Activated CD4-positive, alpha-beta T cell treated with anti-CD3 and anti-CD28 coated beads, Interleukin-2, amount 10 ng/mL, durations not matched to agents 7 days and 5 days (primary cell): ENCODE results near the gene ATXN1. TPM values are rescaled to one million over a fixed set of nuclear protein-coding genes. Genes with fewer than 3 reads are reported as not detected.
"Not testable (repeated sequence)": the region's sequence is repeated elsewhere in the genome, so short reads cannot be mapped to it uniquely, and the experiment has no call there.

Source experiments
- CTCF ChIA-PET: fragments of 350-600 bp; sonication (Branson Sonifier 250); formaldehyde crosslinking; loops from one replicate; lab custom pipeline; 2021; ENCODE audit warnings: antibody characterized with exemption; lab: Charles Lee
- POLR2A ChIA-PET: fragments of 350-600 bp; sonication (Branson Sonifier 250); formaldehyde crosslinking; loops from one replicate; lab custom pipeline; 2021; ENCODE audit warnings: antibody characterized with exemption; lab: Charles Lee
- DNase-seq: peaks from one replicate; pipeline ENCODE4 v3.0.0-alpha.2; 2020
- H3K27ac Mint-ChIP-seq: one replicate; pipeline ENCODE4 v1.8.0; 2021; ENCODE audit warnings: mild to moderate bottlenecking, moderate library complexity, mixed read lengths
- H3K27me3 Mint-ChIP-seq: one replicate; pipeline ENCODE4 v1.8.0; 2021; ENCODE audit warnings: mixed read lengths
- H3K36me3 Mint-ChIP-seq: one replicate; pipeline ENCODE4 v1.8.0; 2021; ENCODE audit warnings: low read depth, mixed read lengths
- H3K4me1 Mint-ChIP-seq: one replicate; pipeline ENCODE4 v1.8.0; 2021; ENCODE audit warnings: mixed read lengths
- H3K4me3 Mint-ChIP-seq: one replicate; pipeline ENCODE4 v1.8.0; 2021; ENCODE audit warnings: mild to moderate bottlenecking, moderate library complexity, mixed read lengths
- H3K9me3 Mint-ChIP-seq: one replicate; pipeline ENCODE4 v1.8.0; 2021; ENCODE audit warnings: mixed read lengths
- total RNA-seq, 2 experiments: library from RNA; stranded (reverse); gene quantifications; one replicate each; pipeline ENCODE4 v1.2.3, GENCODE V29; 2021

Gene ATXN1
- total RNA-seq, 2 experiments from 2014 or later, result 36.0 to 40.4 TPM

- ChIA-PET CTCF (no interaction called here), POLR2A (interaction anchor here (0.6 kb wide), 1 partner anchor 865 kb away, joined by 4 read pairs; no protein-coding TSS in a partner anchor)
- H3K4me3 Mint-ChIP-seq, result no peak overlapping the region
- H3K36me3 Mint-ChIP-seq, result peaks cover 26% of the 10 kb centered on the region
- no peaks in the 10 kb centered on the region for H3K27me3 Mint-ChIP-seq
- H3K4me1 Mint-ChIP-seq, result peaks cover 12% of the 10 kb centered on the region
- DNase-seq, result no peak
- peaks cover 2% of the 10 kb centered on the region for H3K9me3 Mint-ChIP-seq
- no peak overlapping the region for H3K27ac Mint-ChIP-seq
Observed at GRCh38 chr6:16644540-16645250, 116.6 kb downstream of the ATXN1 start.

- ChIA-PET POLR2A (no interaction called here), CTCF (no interaction called here)
- Mint-ChIP-seq H3K4me1 (peaks cover 22% of the 10 kb centered on the region), H3K27me3 (no peaks in the 10 kb centered on the region), H3K27ac (no peak overlapping the region), H3K4me3 (no peak overlapping the region), H3K9me3 (peaks cover 2% of the 10 kb centered on the region), H3K36me3 (peaks cover 26% of the 10 kb centered on the region)
- no peak for DNase-seq
Observed at GRCh38 chr6:16639684-16640480, 121.4 kb downstream of the ATXN1 start.

GRCh38 chr6:16637635-16638034 is 123.6 kb downstream of the ATXN1 start:
- H3K9me3 Mint-ChIP-seq, result peaks cover 2% of the 10 kb centered on the region
- no peak for DNase-seq
- peaks cover 37% of the 10 kb centered on the region for H3K4me1 Mint-ChIP-seq
- H3K36me3 Mint-ChIP-seq, result peaks cover 25% of the 10 kb centered on the region
- H3K4me3 Mint-ChIP-seq, result no peak overlapping the region
- CTCF ChIA-PET, result interaction anchor here (1.4 to 1.5 kb wide), 2 partner anchors 12 to 125 kb away, joined by 4 to 5 read pairs; no protein-coding TSS in a partner anchor
- POLR2A ChIA-PET, result no interaction called here
- H3K27ac Mint-ChIP-seq, result no peak overlapping the region
- H3K27me3 Mint-ChIP-seq, result no peaks in the 10 kb centered on the region

GRCh38 chr6:16635810-16636602 is 125.3 kb downstream of the ATXN1 start:
- H3K36me3 Mint-ChIP-seq, result peaks cover 22% of the 10 kb centered on the region
- no peak overlapping the region for H3K4me3 Mint-ChIP-seq
- no peak for DNase-seq
- peaks cover 33% of the 10 kb centered on the region for H3K4me1 Mint-ChIP-seq
- no peaks in the 10 kb centered on the region for H3K9me3 Mint-ChIP-seq
- ChIA-PET CTCF (interaction anchor here (0.5 to 2.1 kb wide), 3 partner anchors 16 to 127 kb away, joined by 3 to 5 read pairs (median 5); no protein-coding TSS in a partner anchor), POLR2A (no interaction called here)
- H3K27ac Mint-ChIP-seq, result no peak overlapping the region
- H3K27me3 Mint-ChIP-seq, result no peaks in the 10 kb centered on the region

- CTCF ChIA-PET, result interaction anchor here (1.6 to 2.1 kb wide), 2 partner anchors 16 to 127 kb away, joined by 5 read pairs; no protein-coding TSS in a partner anchor
- Mint-ChIP-seq H3K36me3 (peaks cover 21% of the 10 kb centered on the region), H3K4me1 (peaks cover 31% of the 10 kb centered on the region), H3K27me3 (no peaks in the 10 kb centered on the region), H3K27ac (no peak overlapping the region), H3K9me3 (peaks cover 2% of the 10 kb centered on the region), H3K4me3 (no peak overlapping the region)
- no peak for DNase-seq
- POLR2A ChIA-PET, result no interaction called here
Observed at GRCh38 chr6:16635291-16635809, 125.9 kb downstream of the ATXN1 start.

- peaks cover 5% of the 10 kb centered on the region for H3K9me3 Mint-ChIP-seq
- H3K4me3 Mint-ChIP-seq, result no peak overlapping the region
- DNase-seq, result no peak
- peaks cover 31% of the 10 kb centered on the region for H3K4me1 Mint-ChIP-seq
- no peak overlapping the region for H3K27ac Mint-ChIP-seq
- CTCF ChIA-PET, result interaction anchor here (1.1 to 2.1 kb wide), 3 partner anchors 17 to 128 kb away, joined by 3 to 5 read pairs (median 5); no protein-coding TSS in a partner anchor
- peaks cover 26% of the 10 kb centered on the region for H3K36me3 Mint-ChIP-seq
- no peaks in the 10 kb centered on the region for H3K27me3 Mint-ChIP-seq
- POLR2A ChIA-PET, result no interaction called here
Observed at GRCh38 chr6:16634855-16635254, 126.4 kb downstream of the ATXN1 start.

- H3K4me3 Mint-ChIP-seq, result no peak overlapping the region
- peaks cover 25% of the 10 kb centered on the region for H3K36me3 Mint-ChIP-seq
- H3K9me3 Mint-ChIP-seq, result peaks cover 5% of the 10 kb centered on the region
- H3K4me1 Mint-ChIP-seq, result peaks cover 31% of the 10 kb centered on the region
- peak overlapping the region; percentile 21 for H3K27ac Mint-ChIP-seq
- ChIA-PET CTCF (interaction anchor here (1.1 kb wide), 1 partner anchor 89 kb away, joined by 3 read pairs; no protein-coding TSS in a partner anchor), POLR2A (no interaction called here)
- no peak for DNase-seq
- no peaks in the 10 kb centered on the region for H3K27me3 Mint-ChIP-seq
Observed at GRCh38 chr6:16633961-16634360, 127.3 kb downstream of the ATXN1 start.

- Mint-ChIP-seq H3K27me3 (no peaks in the 10 kb centered on the region), H3K4me3 (no peak overlapping the region), H3K9me3 (peaks cover 5% of the 10 kb centered on the region), H3K27ac (peak overlapping the region; percentile 0), H3K4me1 (peaks cover 31% of the 10 kb centered on the region), H3K36me3 (peaks cover 25% of the 10 kb centered on the region)
- DNase-seq, result no peak
- POLR2A ChIA-PET, result no interaction called here
- CTCF ChIA-PET, result no interaction called here
Observed at GRCh38 chr6:16633465-16633864, 127.8 kb downstream of the ATXN1 start.

- Mint-ChIP-seq H3K27me3 (no peaks in the 10 kb centered on the region), H3K4me1 (peaks cover 31% of the 10 kb centered on the region), H3K27ac (no peak overlapping the region), H3K9me3 (peaks cover 5% of the 10 kb centered on the region), H3K4me3 (no peak overlapping the region), H3K36me3 (peaks cover 32% of the 10 kb centered on the region)
- POLR2A ChIA-PET, result no interaction called here
- DNase-seq, result no peak
- CTCF ChIA-PET, result no interaction called here
Observed at GRCh38 chr6:16632101-16632500, 129.2 kb downstream of the ATXN1 start.

GRCh38 chr6:16630026-16630643 is 131.1 kb downstream of the ATXN1 start:
- DNase-seq, result no peak
- CTCF ChIA-PET, result interaction anchor here (1.2 kb wide), 1 partner anchor 16 kb away, joined by 3 read pairs; no protein-coding TSS in a partner anchor
- Mint-ChIP-seq H3K27ac (no peak overlapping the region), H3K9me3 (peaks cover 5% of the 10 kb centered on the region), H3K36me3 (peaks cover 32% of the 10 kb centered on the region), H3K27me3 (no peaks in the 10 kb centered on the region), H3K4me3 (no peak overlapping the region), H3K4me1 (peaks cover 18% of the 10 kb centered on the region)
- POLR2A ChIA-PET, result no interaction called here

GRCh38 chr6:16628580-16628979 is 132.7 kb downstream of the ATXN1 start:
- H3K36me3 Mint-ChIP-seq, result peaks cover 31% of the 10 kb centered on the region
- CTCF ChIA-PET, result interaction anchor here (0.7 to 1.4 kb wide), 2 partner anchors 10 to 31 kb away, joined by 3 to 4 read pairs; no protein-coding TSS in a partner anchor
- H3K4me1 Mint-ChIP-seq, H3K27ac Mint-ChIP-seq, POLR2A ChIA-PET, H3K4me3 Mint-ChIP-seq, H3K27me3 Mint-ChIP-seq, H3K9me3 Mint-ChIP-seq, DNase-seq: not testable (repeated sequence)

GRCh38 chr6:16626650-16627049 is 134.6 kb downstream of the ATXN1 start:
- H3K27me3 Mint-ChIP-seq, result no peaks in the 10 kb centered on the region
- POLR2A ChIA-PET, result no interaction called here

More at GRCh38 chr6:16626650-16627049, 134.6 kb downstream of the ATXN1 start:
- CTCF ChIA-PET, result no interaction called here
- DNase-seq, result no peak
- Mint-ChIP-seq H3K36me3 (peaks cover 30% of the 10 kb centered on the region), H3K4me1 (peaks cover 4% of the 10 kb centered on the region), H3K4me3 (no peak overlapping the region), H3K27ac (no peak overlapping the region), H3K9me3 (peaks cover 9% of the 10 kb centered on the region)
